Heart left ventricle (tissue), 16 donors: ENCODE measurements around the gene RABEP1. TPM values are rescaled to one million over a fixed set of nuclear protein-coding genes. Genes with fewer than 3 reads are reported as not detected.

ENCODE experiments used
- ATAC-seq, 4 donors: fragments of 200-7000 bp; cut with Tn5 transposase; one replicate each; pipeline ENCODE4 v1.9.1; 2020 to 2022; ENCODE audit warnings: moderate library complexity in 4 of 4, mild to moderate bottlenecking in 3 of 4, moderate number of reproducible peaks in 1 of 4
- DNase-seq, 5 donors: peaks; one replicate each; pipeline ENCODE4 v3.0.0-alpha.2; 2020
- H3K27ac ChIP-seq, 12 donors: fragments of 200-600 bp; sonication (generic) in 4 of 12; one replicate each; pipeline versions ENCODE4 v1.5.0 to v1.8.0; 2016 to 2022; ENCODE audit warnings: mild to moderate bottlenecking in 2 of 12
- H3K27me3 ChIP-seq, 9 donors: fragments of 200-600 bp; sonication (generic) in 2 of 9; one replicate each; pipeline versions ENCODE4 v1.5.1 to v1.8.0; 2016 to 2022; ENCODE audit warnings: mild to moderate bottlenecking in 3 of 9
- H3K36me3 ChIP-seq, 9 donors: fragments of 200-600 bp; sonication (generic) in 2 of 9; one replicate each; pipeline versions ENCODE4 v1.5.0 to v1.8.0; 2018 to 2022; ENCODE audit warnings: mild to moderate bottlenecking in 2 of 9
- H3K4me1 ChIP-seq, 12 donors: fragments of 200-600 bp; sonication (generic) in 4 of 12; one replicate each; pipeline versions ENCODE4 v1.5.0 to v1.8.0; 2016 to 2022; ENCODE audit warnings: mild to moderate bottlenecking in 3 of 12
- H3K4me3 ChIP-seq, 12 donors: fragments of 200-600 bp; sonication (generic) in 4 of 12; one replicate each; pipeline versions ENCODE4 v1.5.0 to v1.8.0; 2017 to 2022; ENCODE audit warnings: mild to moderate bottlenecking in 9 of 12, moderate library complexity in 4 of 12
- H3K9me3 ChIP-seq, 12 donors: fragments of 200-600 bp; sonication (generic) in 4 of 12; one replicate each; pipeline versions ENCODE4 v1.5.0 to v1.8.0; 2016 to 2022; ENCODE audit warnings: mild to moderate bottlenecking in 1 of 12
- POLR2A ChIP-seq, 2 donors: fragments of 450-650 bp; IDR thresholded peaks; one replicate each; pipeline ENCODE4 v1.6.1; 2017; ENCODE audit warnings: antibody characterized with exemption in 2 of 2, mild to moderate bottlenecking in 2 of 2, moderate library complexity in 2 of 2
- WGBS, 4 donors: extraction: QIAGEN DNeasy Blood & Tissue Kit in 2 of 4; methylation state at CpG; one replicate each; pipeline versions ENCODE4 v1.1.5 to v1.1.7; 2013 to 2018; 5-methylcytosine and 5-hydroxymethylcytosine counted together
- intact Hi-C, 10 donors: fragments of 100-400 bp; cut with DNase I; formaldehyde crosslinking; loops; one replicate each; pipeline versions ENCODE4 v1.11.1 to v1.14.2; 2022
- polyA plus RNA-seq, 2 donors: library from polyadenylated mRNA; stranded (reverse); fragments of 200-250 nt; gene quantifications; one replicate each; pipeline ENCODE4 v1.2.3, GENCODE V29; 2013
- total RNA-seq, 9 donors: library from RNA; depleted of rRNA in 2 of 9; stranded (reverse); fragments of >200 nt in 2 of 9; fragmentation: NEBNext Ultra II Directional in 3 of 9; extraction: Animal tissue kit (Norgen Biotek cat#: 25700) in 3 of 9; gene quantifications; one replicate each; pipeline versions ENCODE4 v1.1.0 to v1.2.4, GENCODE V29; 2016 to 2023
- TF ChIP-seq, protein P1 (sequence below), 12 donors: fragments of 200-600 bp; sonication (generic) in 4 of 12; IDR thresholded peaks; one replicate each; pipeline versions ENCODE4 v1.5.0 to v1.8.0; 2018 to 2022; ENCODE audit warnings: antibody characterized with exemption in 12 of 12, mild to moderate bottlenecking in 5 of 12
- donor health status: ischemic (EF 13 %, LVEDD 7.1; RV severe dilation, severe dysfunction).
- donor health status: healthy with polysubstance abuse.
- donor health status: DM: no; HTN: yes; CAD: no.
- donor health status: DM: no; HTN: no; CAD: no.
- donor health status: ischemic (EF 25% LVEDD 6.9; RV normal size, moderate dysfunction).
- donor health status: ischemic (EF 25% LVEDD 5.7; RV mildly dilated, moderate dysfunction).
- donor health status: healthy.
- donor health status: DM: yes; HTN: yes; CAD: no.
- donor health status: ischemic (EF 35%, LVEDD 5.7; RV mildly dilated, moderate dysfunction).
- donor health status: nonischemic (EF 11% LVEDD 7.7; RV severe dilation, severe dysfunction).
- donor health status: DM: yes; HTN: yes; CAD: no.
- donor health status: PGD.
- donor health status: ischemic (EF 29% LVEDD 5.4; RV normal size, mild dysfunction).
- donor health status: nonischemic (EF 23%, LVEDD 6.1; RV moderate dilation, normal function).

The RABEP1 gene
- total and polyA plus RNA-seq, 11 donors, result 23.5 to 70.4 (median 52.0) TPM

DNA sequence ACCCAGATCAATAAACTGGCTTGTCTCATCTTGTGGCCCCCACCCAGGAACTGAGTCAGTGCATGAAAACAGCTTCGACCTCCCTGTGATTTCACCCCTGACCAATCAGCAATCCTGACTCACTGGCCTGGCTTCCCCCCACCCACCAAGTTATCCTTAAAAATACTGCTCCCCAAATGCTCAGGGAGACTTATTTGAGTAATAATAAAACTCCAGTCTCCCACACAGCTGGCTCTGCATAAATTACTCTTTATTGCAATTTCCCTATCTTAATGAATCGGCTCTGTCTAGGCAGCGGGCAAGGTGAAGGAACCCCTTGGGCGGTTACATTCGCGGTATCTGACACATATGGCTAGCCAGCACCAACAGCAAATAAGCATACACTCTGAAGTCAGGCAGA lies 9.8 kb upstream of the RABEP1 start:
- no peak overlapping the region for H3K4me3 ChIP-seq
- WGBS, 4 donors, result 85 to 91% (median 87%) methylated on average over 6 of the region's 6 CpGs
- no peaks in the 10 kb centered on the region for H3K36me3 ChIP-seq
- intact Hi-C loops, result no loop called here
- ATAC-seq, result no peak
- H3K27ac ChIP-seq, result no peak overlapping the region
- H3K9me3 ChIP-seq, result no peaks in the 10 kb centered on the region
- no peaks in the 10 kb centered on the region for H3K4me1 ChIP-seq
- no peaks in the 10 kb centered on the region for H3K27me3 ChIP-seq
- DNase-seq, result no peak
- no peak for TF ChIP-seq POLR2A (IDR thresholded peaks at IDR 0.05)
- TF ChIP-seq, protein P1, sequence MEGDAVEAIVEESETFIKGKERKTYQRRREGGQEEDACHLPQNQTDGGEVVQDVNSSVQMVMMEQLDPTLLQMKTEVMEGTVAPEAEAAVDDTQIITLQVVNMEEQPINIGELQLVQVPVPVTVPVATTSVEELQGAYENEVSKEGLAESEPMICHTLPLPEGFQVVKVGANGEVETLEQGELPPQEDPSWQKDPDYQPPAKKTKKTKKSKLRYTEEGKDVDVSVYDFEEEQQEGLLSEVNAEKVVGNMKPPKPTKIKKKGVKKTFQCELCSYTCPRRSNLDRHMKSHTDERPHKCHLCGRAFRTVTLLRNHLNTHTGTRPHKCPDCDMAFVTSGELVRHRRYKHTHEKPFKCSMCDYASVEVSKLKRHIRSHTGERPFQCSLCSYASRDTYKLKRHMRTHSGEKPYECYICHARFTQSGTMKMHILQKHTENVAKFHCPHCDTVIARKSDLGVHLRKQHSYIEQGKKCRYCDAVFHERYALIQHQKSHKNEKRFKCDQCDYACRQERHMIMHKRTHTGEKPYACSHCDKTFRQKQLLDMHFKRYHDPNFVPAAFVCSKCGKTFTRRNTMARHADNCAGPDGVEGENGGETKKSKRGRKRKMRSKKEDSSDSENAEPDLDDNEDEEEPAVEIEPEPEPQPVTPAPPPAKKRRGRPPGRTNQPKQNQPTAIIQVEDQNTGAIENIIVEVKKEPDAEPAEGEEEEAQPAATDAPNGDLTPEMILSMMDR (IDR thresholded peaks at IDR 0.05), result no peak

DNA sequence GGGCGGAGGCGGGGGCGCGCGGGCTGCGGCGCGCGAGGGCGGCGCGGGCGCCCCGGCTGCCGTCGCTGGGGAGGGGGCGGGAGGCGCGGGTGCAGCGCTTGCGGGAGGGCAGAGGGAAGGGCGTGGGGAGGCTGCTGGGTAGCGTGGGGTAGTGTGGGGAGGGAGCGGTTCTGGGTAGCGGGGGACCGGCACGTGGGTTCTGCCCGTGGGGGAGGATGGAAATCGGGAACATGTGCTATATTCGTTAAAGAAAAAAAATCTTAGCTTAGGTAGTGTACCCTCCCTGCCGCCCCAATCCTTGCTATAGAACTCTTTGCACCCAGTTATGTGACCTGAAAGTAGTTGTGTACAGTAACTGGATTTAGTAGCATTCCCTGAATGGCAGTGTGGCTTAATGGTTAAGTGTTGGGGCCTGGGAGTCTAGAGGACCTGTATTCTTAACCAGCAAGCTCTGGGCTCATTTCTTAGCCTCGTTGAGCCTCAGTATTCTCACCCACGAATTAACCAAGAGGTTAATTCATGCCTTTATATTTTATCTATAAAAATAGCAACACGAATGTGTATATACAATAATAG lies 646 bp downstream of the RABEP1 start:
- H3K9me3 ChIP-seq, result no peaks in the 10 kb centered on the region
- DNase-seq, result peak; percentile 30 to 75 (median 45)
- TF ChIP-seq, protein P1 (IDR thresholded peaks at IDR 0.05), result no peak
- no peak for TF ChIP-seq POLR2A (IDR thresholded peaks at IDR 0.05)
- no peaks in the 10 kb centered on the region for H3K27me3 ChIP-seq
- peak in 2 of 4 donors; percentile 38 to 50 for ATAC-seq
- peaks cover 0 to 40% (median 31%) of the 10 kb centered on the region in 12 donors for H3K4me1 ChIP-seq
- peaks cover 0 to 3% (median 0%) of the 10 kb centered on the region in 9 donors for H3K36me3 ChIP-seq
- peak overlapping the region in 10 of 12 donors; percentile 27 to 97 (median 90) for H3K27ac ChIP-seq
- WGBS, 4 donors, result 2 to 5% (median 3%) methylated on average over 17 to 34 of the region's 34 CpGs
- peak overlapping the region; percentile 63 to 99 (median 83) for H3K4me3 ChIP-seq
- intact Hi-C loops, result loop anchor here in 1 of 10 donors (10.0 kb wide), 1 partner anchor 88 kb away; the partner anchor contains the start of gene ZNF594

DNA sequence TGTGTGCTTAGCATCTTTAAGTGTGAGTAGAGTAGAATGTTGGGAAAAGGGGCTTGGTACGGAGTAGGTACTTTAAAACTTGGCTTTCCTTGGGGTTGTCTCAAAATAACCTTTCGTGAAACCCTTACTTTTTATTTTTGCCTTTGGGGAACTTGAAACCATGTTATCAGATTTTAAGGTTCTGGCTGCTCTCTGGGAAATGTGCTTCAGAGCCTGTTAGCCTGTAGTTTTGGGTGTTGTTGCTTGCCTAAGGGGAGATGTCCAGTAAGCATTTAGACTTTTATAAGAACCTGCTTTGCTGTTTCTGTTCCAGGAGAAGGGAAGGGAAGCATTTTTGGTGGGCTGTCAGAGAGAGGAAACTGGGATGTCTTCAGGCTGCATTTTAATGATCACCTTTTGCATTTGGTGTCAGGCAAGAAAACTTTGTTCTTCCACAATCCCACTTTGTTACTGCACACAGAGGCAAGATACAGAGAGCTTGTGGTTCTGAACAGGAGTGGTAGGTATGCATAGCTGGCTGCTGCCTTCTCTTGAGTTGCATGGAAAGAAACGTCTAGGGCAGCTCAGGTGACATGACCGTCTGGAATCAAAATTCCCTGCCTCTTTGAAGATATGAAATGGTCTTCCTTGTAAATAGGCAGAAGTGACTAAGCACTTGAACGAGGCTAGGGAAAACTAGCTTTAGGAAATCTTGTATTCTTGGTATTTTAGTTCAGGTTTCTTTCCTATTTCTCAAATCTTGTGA lies 1.7 kb downstream of the RABEP1 start:
- Histone ChIP-seq H3K36me3 (peaks cover 0 to 3% (median 0%) of the 10 kb centered on the region in 9 donors), H3K4me3 (peak overlapping the region in 9 of 12 donors; percentile 64 to 99 (median 85)), H3K9me3 (no peaks in the 10 kb centered on the region), H3K4me1 (peaks cover 0 to 42% (median 34%) of the 10 kb centered on the region in 12 donors), H3K27me3 (no peaks in the 10 kb centered on the region), H3K27ac (peak overlapping the region in 3 of 12 donors; percentile 54 to 93 (median 90))
- no peak for TF ChIP-seq POLR2A (IDR thresholded peaks at IDR 0.05)
- TF ChIP-seq, protein P1 (IDR thresholded peaks at IDR 0.05), result no peak
- 35 to 45% (median 38%) methylated on average over 5 of the region's 5 CpGs for WGBS, 4 donors
- ATAC-seq (no peak), DNase-seq (no peak)
- intact Hi-C loops, result loop anchor here in 1 of 10 donors (10.0 kb wide), 1 partner anchor 89 kb away; the partner anchor contains the start of gene ZNF594

DNA sequence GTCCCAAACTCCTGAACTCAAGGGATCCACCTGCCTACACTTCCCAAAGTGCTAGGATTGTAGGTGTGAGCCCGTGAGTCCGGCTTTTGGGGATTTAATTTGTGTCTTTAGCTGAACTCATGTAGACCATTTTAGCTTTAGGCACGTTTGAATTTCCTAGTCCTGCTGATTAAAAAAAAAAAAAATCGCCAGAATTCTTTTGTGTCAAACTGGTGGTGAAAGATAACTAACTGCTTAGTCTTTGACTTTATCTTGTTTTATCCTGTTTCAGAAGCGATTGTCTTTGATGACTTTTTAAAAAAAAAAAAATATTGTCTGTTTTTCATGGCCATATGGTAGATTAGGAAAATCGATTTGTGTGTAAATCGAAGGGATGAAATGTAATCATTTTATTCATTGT lies 2.6 kb downstream of the RABEP1 start:
- Histone ChIP-seq H3K9me3 (no peaks in the 10 kb centered on the region), H3K27ac (no peak overlapping the region), H3K4me1 (peaks cover 0 to 50% (median 34%) of the 10 kb centered on the region in 12 donors), H3K27me3 (no peaks in the 10 kb centered on the region), H3K4me3 (no peak overlapping the region), H3K36me3 (peaks cover 0 to 3% (median 0%) of the 10 kb centered on the region in 9 donors)
- ATAC-seq (no peak), DNase-seq (no peak)
- TF ChIP-seq, protein P1 (IDR thresholded peaks at IDR 0.05), result no peak
- TF ChIP-seq POLR2A (IDR thresholded peaks at IDR 0.05), result no peak
- intact Hi-C loops, result loop anchor here in 1 of 10 donors (10.0 kb wide), 1 partner anchor 90 kb away; the partner anchor contains the start of gene ZNF594
- 64 to 72% (median 66%) methylated on average over 7 of the region's 7 CpGs for WGBS, 4 donors
